CD4-positive, alpha-beta T cell treated with Interleukin-12 subunit alpha and Interleukin-12 subunit beta, for 1 hour (primary cell): ENCODE measurements around the gene TRERF1.
A peak's percentile ranks its signal among the peaks of the same experiment; 100 is the strongest.
"Not testable (repeated sequence)": the region's sequence is repeated elsewhere in the genome, so short reads cannot be mapped to it uniquely, and the experiment has no call there.

ENCODE experiments used
- DNase-seq: peaks from one replicate; pipeline ENCODE4 v3.0.0-alpha.2; 2020

TRERF1 gene, protein sequence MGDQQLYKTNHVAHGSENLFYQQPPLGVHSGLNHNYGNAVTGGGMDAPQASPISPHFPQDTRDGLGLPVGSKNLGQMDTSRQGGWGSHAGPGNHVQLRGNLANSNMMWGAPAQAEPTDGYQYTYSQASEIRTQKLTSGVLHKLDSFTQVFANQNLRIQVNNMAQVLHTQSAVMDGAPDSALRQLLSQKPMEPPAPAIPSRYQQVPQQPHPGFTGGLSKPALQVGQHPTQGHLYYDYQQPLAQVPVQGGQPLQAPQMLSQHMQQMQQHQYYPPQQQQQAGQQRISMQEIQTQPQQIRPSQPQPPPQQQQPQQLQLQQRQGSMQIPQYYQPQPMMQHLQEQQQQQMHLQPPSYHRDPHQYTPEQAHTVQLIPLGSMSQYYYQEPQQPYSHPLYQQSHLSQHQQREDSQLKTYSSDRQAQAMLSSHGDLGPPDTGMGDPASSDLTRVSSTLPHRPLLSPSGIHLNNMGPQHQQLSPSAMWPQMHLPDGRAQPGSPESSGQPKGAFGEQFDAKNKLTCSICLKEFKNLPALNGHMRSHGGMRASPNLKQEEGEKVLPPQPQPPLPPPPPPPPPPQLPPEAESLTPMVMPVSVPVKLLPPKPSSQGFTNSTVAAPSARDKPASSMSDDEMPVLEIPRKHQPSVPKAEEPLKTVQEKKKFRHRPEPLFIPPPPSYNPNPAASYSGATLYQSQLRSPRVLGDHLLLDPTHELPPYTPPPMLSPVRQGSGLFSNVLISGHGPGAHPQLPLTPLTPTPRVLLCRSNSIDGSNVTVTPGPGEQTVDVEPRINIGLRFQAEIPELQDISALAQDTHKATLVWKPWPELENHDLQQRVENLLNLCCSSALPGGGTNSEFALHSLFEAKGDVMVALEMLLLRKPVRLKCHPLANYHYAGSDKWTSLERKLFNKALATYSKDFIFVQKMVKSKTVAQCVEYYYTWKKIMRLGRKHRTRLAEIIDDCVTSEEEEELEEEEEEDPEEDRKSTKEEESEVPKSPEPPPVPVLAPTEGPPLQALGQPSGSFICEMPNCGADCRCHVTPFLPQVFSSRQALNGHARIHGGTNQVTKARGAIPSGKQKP (N-terminal part only)

DNA sequence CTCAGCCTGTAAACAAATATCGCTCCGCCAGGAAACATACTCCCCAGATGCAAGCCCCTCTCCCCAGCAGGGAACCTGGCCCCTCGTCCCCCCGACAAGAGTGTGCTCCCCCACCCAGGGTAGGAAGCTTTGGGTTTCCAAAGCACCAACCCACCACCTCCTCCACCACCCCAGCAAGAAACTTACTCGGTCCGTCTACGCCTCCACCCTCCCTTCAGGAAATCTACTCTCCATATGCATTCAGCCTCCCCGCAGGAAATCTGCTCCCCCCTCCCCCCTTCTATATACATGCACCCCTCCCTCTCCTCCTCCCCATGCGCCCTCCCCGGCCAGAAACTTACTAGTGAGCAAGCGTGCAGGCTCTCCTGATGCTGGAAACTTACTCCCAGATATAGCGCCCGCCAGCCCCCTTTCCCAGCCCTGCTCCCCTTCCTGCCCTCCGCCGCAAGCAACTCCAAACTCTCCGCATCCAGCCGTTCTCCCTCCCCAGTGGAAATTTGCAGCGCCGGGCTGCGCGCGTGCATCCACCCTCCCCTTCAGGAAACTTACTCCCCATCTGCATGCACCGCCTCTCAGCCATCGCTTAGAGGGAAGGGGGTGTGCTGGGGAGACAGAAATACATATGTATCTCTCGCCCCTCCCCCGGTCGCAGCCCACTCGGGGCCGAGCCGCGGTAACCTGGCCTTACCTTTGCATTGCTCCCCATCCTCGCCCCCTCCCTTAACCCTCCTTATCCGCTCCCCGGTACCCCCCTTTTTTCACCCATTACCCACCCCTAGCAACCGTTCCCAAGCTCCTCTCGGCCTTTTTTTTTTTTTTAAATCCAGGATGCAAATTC lies at the start of gene TRERF1:
Gene TRERF1 (minus strand): TSS at position 594 of the 838 bp plus-strand sequence. CDS start 182,336 bp downstream, outside the sequence.
- peak; percentile 49 for DNase-seq

DNA sequence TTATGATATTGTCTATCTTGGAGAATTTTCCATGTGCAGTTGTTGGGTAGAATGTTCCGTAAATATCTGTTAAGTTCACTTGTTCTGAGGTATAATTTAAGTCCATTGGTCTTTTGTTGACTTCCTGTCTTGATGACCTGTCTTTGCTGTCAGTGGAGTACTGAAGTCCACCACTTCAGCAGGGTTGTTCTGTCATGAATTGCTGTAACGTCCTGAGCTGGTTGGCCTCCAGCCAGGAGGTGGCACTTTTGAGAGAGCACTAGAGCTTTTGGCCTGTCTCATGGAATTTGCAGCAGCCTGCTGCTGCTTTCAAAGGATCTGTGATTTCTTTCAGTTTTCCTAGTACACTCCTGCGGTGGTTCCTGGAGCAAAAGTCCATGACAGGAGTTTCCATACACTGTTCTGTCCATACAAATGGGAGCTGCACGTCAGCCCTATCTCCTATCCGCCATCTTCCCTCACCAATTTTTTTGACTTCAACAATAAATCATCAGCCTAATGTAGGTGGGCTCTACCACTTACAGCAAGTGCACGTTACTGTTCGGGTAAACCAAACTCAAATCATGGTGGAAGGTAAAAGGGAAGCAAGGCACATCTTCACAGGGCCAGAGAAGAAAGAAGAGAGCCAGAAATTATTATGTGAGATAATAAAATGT lies 46.9 kb upstream of the TRERF1 start:
- no peak for DNase-seq

DNA sequence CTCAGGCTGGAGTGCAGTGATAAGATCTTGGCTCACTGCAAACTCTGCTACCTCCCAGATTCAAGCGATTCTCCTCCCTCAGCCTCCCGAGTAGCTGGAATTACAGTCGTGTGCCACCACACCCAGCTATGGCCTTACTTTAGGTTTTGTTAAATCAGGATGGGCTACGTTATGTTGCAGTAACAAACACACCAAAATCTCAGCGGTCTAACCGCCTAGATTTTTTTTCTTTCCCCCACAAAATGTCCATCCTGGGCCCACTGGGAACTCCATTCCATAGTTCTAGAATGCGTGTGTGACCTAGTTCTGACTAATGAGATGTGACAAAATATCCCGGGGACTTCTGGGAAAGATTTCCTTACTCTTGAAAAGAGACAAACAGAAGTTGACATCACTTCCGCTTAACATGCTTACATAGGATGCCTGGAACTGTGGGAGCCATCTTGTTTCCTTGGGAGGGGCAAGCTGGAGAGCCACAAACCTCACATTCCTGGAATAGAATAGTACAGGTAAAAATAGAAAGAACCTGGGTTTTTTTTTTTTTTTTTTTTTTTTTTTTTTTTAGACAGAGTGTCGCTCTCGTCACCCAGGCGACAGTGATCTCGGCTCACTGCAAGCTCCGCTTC lies 42.3 kb upstream of the TRERF1 start:
- no peak for DNase-seq

DNA sequence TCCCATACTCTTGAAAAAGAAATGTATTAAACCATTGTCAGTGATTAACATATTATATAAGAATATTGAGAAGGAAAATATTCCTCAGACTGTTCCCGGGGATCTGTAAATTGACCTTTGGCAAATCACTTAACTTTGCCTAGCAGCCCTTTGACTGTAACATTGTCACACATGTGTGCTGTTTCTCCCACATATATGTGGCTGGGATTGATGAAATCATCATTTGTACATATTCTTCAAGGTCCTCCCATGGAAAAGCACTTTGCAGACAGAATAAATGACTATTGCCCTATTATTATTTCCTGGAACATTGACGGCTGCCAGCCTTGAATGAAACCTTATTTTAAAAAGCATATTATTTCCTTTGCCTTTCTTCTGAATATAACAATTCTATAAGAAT lies 36.4 kb upstream of the TRERF1 start:
- DNase-seq, result no peak

DNA sequence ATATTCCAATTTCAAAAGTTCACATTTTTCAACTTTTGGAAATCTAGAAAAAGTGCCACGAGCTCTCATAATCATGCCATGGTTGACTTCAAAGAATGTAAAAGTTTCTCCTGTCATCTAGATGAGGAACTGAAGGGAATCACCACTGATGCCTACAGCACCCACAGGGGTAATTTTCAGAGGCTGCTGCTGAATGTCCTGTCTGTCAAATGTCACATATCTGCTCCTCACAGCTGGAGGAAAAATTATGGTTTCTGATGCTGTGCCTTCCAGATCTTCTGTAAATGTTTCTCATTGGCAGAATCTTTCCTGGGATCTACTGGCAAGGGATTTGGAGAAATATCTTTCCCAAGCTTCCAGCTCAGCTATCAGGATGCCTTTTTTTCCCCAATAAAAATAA lies 32.5 kb upstream of the TRERF1 start:
- DNase-seq, result no peak

DNA sequence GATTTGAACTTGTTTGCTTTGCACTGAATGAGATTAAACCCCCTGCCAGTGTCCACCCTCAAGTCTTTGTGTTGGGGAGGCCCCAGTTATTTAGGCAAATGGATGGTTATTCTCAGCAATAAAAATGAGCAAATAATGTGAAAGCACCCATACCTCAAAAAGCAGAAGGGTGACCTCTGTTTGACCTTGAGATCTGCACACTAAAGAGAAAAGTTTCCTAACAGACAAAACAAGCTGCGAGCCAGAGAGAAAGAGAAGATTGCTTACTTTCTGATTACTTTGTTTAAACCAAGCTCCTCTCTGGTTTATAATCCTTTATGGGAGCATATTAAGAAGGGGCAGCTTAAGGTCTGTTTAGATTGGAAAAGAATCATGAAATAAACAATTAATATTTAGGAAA lies 30.4 kb upstream of the TRERF1 start:
- no peak for DNase-seq

DNA sequence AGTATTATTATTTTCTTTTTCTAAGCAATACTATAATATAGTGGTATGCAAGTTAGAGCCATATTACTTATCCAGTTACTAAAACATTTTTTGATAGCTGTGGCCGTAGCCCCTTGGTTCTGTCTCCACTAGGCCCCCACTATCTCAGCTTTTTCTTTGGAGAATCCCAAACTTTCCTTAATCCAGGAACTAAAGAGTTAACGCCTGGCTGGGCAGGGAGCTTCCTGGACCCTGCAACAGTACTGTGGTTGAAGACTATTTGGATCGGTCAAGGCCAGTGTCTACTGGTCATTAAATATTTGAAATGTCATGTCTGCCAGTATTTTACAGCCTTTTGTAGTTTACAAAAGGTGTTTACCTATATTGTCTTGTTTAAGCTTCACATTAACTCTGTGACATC lies 20.0 kb upstream of the TRERF1 start:
- no peak for DNase-seq

DNA sequence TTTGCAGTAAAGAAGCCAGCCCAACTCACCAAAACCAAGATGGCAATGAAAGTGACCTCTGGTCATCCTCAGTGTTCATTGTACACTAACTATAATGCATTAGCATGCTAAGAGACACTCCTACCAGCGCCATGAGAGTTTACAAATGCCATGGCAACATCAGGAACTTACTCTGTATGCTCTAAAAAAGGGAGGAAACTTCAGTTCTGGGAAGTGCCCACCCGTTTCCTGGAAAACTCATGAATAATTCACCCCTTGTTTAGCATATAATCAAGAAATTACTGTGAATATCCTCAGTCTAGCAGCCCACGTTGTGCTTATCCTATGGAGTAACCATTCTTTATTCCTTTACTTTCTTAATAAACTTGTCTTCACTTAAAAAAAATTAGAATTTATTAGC lies 19.4 kb upstream of the TRERF1 start:
- DNase-seq, result no peak

DNA sequence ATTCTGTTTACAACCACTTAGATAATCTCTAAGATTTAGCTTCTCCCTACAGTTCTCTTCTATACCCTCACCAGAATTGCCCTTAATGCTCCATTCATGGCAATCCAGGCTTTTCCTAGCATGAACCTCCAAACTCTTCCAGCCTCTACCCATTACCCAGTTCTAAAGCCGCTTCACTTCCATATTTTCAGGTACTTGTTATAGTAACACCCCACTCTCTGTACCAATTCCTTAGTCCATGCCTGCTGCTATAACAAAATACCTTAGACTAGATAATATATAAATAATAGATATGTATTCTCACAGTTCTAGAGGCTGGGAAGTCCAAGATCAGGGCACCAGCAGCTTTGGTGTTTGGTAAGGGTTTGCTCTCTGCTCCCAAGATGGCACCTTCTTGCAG lies 16.5 kb upstream of the TRERF1 start:
- DNase-seq, result no peak

DNA sequence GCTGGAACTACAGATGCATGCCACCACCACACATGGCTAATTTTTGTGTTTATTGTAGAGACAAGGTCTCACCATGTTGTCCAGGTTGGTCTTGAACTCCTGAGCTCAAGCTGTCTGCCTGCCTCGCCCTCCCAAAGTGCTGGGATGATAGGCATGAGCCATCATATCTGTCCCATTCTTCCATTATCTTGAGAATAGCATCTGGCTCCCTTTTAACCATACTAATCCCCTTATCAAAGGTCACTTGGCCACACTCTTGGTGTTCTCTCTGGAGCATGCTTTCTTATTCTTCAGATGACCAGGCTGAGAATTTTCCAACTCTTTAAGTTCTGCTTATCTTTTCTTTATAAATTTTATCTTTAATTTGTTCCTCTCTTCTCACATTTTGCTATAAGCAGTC lies 15.9 kb upstream of the TRERF1 start:
- DNase-seq, result no peak

DNA sequence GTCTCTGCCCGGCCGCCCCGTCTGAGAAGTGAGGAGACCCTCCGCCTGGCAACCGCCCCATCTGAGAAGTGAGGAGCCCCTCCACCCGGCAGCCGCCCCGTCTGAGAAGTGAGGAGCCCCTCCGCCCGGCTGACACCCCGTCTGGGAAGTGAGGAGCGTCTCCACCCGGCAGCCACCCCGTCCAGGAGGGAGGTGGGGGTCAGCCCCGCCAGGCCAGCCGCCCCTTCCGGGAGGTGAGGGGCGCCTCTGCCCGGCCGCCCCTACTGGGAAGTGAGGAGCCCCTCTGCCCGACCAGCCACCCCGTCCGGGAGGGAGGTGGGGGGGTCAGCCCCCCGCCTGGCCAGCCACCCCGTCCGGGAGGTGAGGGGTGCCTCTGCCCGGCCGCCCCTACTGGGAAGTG lies 14.7 kb upstream of the TRERF1 start:
- DNase-seq, result not testable (repeated sequence)

DNA sequence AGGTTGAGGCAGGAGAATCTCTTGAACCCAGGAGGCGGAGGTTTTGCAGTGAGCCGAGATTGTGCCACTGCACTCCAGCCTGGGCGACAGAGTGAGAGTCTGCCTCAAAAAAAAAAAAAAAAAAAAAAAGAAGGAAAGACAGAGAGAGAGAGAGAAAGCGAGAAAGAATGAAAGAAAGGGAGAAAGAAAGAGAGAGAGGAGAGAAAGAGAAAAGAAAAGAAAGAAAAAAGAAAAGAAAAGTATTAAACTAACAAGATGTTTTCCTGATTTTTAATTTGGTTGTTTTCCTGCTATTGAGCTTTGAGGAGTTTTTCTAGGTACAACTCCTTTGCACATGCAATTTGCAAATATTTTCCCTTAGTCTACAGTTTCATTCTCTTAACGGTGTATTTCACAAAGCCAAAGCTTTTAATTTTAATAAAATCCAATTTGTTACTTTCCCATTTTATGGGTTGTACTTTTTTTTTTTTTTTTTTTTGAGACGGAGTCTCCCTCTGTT lies 10.8 kb upstream of the TRERF1 start:
- no peak for DNase-seq

DNA sequence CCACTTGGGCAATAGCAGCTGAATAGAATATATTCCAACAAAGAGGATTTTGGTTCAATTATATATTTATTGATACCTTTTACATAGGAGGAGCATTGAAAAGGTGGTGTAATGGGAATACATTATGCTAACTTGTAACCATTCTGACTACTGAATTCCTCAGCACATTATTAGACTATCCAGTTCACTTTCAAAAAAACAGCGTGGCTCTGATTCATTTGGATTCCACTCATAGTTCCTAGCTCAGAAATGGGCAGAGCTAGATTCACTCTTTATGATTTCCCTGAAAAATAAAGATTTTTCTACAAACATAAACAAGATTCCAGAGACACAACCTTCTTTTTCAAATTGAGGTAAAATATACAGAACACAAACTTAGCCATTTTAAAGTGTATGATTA lies 9.2 kb upstream of the TRERF1 start:
- DNase-seq, result no peak

DNA sequence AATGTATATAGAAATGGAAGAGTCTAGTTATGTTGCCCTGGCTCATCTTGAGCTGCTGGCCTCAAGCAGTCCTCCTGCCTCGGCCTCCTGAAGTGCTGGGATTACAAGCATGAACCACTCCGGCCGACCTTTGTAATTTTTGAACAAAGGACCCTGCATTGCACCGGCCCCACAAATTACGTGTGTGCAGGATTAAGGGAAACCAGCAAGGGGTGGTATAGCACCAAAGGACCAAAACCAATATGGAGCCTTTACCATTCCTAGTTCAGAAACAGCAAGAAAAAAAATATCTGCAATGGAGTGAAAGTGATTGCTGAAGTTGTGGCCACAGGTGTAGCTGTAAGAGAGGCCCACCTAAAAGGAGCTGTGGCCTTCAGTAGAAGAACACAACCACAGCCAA lies 8.2 kb upstream of the TRERF1 start:
- no peak for DNase-seq

DNA sequence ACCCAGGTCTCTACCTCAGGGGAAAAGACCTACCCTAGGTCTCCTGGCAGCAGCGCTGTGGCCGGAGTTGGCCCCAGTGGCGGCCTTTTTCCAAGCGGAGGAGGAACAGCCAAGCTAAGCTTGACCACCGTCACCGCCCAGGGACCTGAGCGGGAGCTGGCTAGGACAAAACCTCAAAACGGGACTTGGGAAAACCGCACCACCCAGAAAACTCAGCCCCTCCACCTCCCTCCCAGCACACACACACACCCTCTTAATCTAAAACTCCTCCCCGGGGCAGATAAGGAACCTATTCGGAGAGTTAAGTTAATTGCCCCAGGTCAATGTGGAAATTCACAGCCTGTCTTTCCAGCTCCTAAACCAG lies 2.7 kb upstream of the TRERF1 start:
- no peak for DNase-seq

DNA sequence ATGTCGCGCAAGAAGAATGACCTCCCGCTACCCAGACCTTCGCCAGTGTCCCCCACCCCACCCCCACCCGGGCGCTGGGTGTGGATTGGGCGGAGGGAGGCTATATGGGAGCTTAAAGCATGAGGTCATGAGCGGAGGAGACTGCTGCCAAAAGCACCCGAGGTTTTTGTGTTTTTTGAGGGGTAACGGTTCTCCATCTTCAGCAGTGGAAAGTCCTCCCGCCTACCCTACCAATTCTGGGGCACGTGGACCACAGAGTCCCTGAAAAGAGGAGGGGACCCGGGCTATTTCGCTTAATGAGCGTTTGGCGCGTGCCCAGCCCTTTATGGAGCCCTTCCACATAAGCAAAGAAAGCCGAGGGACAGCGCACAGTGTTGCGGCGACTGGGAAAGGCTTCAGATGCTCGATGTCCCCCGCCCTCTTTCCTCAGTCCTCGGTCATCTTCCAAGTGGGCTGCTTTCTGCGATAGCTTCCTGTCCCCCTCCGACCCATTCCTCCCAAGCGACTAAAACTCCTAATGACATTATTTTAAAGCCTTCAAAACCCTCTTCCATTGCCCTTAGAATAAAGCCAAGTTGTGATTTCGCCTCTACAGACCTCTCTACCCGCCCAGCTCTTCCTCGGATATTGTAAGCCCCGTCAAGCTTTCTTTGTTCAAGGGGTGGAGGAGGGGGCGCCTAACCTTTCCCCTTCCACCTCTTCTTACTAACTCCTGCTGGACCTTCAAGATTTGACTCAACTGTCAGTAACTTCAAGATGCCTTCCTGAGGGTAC lies 2.1 kb upstream of the TRERF1 start:
- no peak for DNase-seq

DNA sequence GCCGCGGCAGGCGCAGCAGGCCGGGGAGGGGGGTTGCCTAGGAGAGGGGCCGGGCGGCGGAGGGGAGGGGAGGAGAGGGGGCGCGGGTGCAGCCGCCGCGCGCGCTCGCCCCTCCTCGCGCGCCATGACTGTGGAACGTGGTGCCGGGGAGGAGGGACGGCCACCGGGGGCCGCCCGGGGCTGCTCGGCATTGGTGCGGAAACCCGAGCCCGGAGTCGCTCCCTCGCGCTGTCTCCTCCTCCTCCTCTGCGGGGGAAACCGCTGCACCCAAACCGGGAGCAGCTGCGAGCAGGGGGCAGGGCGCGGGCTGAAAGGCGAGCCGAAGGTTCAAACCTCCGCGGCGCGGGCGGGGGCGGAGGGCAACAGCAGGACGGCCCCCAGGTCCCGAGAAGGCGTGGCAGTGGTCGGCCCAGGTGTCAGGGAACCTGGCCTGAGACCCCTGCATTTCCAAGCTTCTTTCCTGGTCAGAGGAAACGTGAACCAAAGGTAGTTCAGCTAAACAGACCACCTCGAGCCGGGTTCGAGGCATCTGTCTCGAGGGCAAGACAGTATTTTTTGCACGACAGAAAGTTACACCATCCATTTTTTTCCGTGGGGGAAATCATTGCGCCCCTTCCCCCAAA lies 1.4 kb upstream of the TRERF1 start:
- peak; percentile 80 for DNase-seq

DNA sequence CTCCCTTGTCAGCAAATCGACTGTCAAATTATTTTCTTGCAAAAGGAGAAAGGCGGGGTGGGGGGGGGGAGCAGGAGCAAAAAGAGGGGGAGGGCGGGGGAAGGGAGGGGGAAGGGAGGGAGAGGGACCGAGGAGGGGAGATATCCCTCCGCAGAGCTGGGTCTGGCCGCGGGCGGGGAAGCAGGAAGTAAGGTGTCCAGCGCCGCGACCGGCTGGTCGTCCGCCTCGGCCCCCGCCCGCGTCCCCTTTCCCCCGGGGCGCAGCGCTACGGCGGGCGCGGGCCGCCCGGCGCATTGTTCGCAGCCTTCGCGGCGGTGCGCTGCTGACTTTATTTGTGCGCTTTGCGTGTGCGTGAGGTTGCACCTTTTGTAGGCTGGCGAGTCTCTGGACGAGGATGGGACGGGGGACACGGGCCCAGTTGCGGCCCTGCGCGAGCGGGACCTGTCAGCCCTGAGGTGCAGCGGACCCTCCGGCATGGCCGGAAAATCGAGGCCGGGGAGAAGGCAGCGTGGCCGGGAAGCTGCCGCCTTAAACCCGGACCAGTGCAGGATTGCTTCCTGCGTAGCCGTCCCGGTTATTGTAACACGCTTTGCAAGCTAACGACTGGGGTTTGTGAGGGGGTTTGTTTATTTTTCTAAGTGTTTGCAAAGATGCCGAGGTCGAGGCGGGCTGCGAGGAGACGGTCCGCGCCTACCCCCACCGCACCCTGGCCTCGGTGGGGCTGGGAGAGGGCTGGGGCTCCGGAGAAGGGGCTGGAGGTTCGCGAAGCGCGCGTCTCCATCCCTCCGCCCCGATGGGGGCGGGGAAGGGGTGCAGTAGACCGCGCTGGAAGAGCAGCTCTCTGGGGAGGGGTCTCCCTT lies 675 bp upstream of the TRERF1 start:
- peak; percentile 42 for DNase-seq
